ENCODE results near the gene PSMC4.
"Not testable (repeated sequence)": the region's sequence is repeated elsewhere in the genome, so short reads cannot be mapped to it uniquely, and the experiment has no call there.

PSMC4 gene

DNA sequence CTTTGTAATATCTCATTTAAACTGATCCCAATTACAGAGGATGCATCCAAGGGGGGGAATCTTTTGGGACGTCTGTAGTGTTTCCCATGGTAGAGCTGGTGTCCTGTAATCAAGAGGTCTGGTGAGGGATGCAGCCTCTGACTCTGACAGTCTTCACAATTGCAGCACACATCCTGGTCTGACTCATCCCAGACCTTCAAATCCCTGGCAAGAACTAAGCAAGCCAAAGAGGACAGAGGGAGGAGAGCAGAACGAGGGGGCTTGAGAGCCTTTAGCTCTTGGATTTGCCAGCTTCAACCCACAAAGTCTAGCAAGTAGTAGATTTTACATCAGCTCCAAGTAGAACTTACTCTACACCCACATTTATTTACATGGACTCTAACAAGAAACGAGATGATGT lies 19.3 kb upstream of the PSMC4 start:
- peak; percentile 35 to 67 for DNase-seq (ENCODE audit: low read depth in 2 of 2)
- TF ChIP-seq, protein P1, sequence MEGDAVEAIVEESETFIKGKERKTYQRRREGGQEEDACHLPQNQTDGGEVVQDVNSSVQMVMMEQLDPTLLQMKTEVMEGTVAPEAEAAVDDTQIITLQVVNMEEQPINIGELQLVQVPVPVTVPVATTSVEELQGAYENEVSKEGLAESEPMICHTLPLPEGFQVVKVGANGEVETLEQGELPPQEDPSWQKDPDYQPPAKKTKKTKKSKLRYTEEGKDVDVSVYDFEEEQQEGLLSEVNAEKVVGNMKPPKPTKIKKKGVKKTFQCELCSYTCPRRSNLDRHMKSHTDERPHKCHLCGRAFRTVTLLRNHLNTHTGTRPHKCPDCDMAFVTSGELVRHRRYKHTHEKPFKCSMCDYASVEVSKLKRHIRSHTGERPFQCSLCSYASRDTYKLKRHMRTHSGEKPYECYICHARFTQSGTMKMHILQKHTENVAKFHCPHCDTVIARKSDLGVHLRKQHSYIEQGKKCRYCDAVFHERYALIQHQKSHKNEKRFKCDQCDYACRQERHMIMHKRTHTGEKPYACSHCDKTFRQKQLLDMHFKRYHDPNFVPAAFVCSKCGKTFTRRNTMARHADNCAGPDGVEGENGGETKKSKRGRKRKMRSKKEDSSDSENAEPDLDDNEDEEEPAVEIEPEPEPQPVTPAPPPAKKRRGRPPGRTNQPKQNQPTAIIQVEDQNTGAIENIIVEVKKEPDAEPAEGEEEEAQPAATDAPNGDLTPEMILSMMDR (IDR thresholded peaks at IDR 0.05; ENCODE audit: low read depth, low read length) = no peak
- H3K4me3 ChIP-seq (replicated peaks in 1 of 2; ENCODE audit: low read depth in 2 of 2, low read length in 2 of 2) = no peak overlapping the region

DNA sequence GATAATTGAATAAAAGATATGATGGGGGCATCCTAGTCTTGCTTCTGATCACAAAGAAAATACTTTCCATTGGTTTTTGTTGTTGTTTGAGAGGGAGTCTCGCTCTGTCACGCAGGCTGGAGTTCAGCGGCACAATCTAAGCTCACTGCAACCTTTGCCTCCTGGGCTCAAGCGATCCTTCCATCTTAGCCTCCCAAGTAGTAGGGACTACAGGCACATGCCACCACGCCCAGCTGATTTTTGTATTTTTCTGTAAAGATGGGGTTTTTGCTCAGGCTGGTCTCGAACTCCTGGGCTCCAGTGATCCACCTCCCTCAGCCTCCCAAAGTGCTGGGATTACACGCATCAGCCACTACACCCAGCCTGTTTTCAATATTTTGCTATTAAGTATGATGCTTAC lies 17.1 kb upstream of the PSMC4 start:
- no peak for DNase-seq (ENCODE audit: low read depth in 2 of 2)
- TF ChIP-seq, protein P1 (IDR thresholded peaks at IDR 0.05; ENCODE audit: low read depth, low read length) = no peak
- H3K4me3 ChIP-seq (replicated peaks in 1 of 2; ENCODE audit: low read depth in 2 of 2, low read length in 2 of 2) = no peak overlapping the region

DNA sequence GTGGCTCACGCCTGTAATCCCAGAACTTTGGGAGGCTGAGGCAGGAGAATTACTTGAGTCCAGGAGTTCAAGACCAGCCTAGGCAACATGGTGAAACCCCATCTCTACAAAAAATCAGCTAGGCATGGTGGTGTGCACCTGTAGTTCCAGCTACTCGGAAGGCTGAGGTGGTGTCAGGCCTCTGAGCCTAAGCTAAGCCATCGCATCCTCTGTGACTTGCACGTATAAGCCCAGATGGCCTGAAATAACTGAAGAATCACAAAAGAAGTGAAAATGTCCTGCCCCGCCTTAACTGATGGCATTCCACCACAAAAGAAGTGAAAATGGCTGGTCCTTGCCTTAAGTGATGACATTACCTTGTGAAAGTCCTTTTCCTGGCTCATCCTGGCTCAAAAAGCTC lies 13.1 kb upstream of the PSMC4 start:
- H3K4me3 ChIP-seq (replicated peaks in 1 of 2; ENCODE audit: low read depth in 2 of 2, low read length in 2 of 2); DNase-seq (ENCODE audit: low read depth in 2 of 2): not testable (repeated sequence)

DNA sequence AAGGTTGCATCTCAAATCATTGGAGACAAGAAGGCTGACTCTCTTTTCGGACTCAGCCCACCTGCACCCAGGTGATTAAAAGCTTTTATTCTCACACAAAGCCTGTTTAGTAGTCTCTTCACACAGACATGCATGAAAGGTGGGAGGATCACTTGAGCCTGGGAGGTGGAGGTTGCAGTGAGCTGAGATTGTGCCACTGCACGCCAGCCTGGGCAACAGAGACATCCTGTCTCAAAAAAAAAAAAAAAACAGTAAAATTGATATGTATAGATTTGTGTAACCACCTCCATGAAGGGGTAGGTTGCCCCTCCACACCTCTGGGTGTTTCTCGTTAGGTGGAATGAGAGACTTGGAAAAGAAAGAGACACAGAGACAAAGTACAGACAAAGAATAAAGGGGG lies 12.0 kb upstream of the PSMC4 start:
- H3K4me3 ChIP-seq (replicated peaks in 1 of 2; ENCODE audit: low read depth in 2 of 2, low read length in 2 of 2); DNase-seq (ENCODE audit: low read depth in 2 of 2): not testable (repeated sequence)

DNA sequence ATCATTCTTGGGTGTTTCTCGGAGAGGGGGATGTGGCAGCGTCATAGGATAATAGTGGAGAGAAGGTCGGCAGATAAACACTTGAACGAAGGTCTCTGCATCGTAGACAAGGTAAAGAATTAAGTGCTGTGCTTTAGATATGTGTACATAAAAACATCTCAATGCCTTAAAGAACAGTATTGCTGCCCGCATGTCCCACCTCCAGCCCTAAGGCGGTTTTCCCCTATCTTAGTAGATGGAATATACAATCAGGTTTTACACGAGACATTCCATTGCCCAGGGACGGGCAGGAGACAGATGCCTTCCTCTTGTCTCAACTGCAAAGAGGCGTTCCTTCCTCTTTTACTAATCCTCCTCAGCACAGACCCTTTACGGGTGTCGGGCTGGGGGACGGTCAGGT lies 11.6 kb upstream of the PSMC4 start:
- DNase-seq (ENCODE audit: low read depth in 2 of 2); H3K4me3 ChIP-seq (replicated peaks in 1 of 2; ENCODE audit: low read depth in 2 of 2, low read length in 2 of 2): not testable (repeated sequence)

DNA sequence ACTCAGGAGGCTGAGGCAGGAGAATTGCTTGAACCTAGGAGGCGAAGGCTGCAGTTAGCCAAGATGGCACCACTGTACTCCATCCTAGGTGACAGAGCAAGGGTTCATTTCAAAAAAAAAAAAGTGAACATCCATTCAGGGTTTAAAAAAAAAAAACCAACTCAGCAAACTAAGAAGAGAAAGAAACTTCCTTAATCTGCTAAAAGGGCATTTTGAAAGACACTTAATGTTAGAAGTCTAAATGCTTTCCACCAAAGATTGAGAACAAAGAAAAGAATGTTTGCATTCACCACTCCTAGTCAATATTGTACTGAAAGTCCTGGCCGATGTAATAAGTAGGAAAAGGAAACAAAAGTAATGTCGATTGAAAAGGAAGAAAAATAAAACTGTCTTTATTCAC lies 7.1 kb upstream of the PSMC4 start:
- TF ChIP-seq, protein P1 (IDR thresholded peaks at IDR 0.05; ENCODE audit: low read depth, low read length) = no peak
- no peak for DNase-seq (ENCODE audit: low read depth in 2 of 2)
- no peak overlapping the region for H3K4me3 ChIP-seq (replicated peaks in 1 of 2; ENCODE audit: low read depth in 2 of 2, low read length in 2 of 2)

DNA sequence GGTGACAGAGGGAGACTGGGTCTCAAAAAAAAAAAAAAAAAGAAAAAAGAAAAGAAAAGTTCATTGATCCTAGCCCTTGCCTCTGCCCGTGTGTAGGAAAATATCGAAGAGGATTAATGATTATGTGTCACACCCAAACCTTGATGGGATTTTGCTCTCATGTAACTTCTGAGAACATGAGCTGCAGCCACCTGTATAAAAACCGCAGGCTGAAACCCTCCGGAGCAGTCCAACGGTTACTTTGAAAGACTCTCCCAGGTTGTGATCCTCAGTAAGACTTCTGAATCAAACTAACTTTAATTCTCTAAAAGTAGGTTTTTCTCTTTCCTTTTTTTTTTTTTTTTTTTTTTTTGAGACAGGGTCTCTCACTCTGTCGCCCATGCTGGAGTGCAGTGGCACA lies 4.3 kb upstream of the PSMC4 start:
- TF ChIP-seq, protein P1 (IDR thresholded peaks at IDR 0.05; ENCODE audit: low read depth, low read length) = no peak

DNA sequence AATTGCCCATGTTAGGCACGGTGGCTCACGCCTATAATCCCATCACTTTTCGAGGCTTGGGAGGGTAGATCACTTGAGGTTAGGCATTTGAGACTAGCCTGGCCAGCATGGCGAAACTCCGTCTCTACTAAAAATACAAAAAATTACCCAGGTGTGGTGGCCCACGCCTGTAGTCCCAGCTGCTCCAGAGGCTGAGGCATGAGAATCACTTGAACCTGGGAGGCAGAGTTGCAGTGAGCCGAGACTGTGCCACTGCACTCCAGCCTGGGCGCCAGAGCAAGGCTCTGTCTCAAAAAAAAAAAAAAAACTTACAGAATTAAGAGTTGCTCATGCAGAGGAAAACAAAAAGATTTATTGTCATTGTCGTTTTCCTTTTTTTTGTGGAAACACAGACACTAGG lies 3.4 kb upstream of the PSMC4 start:
- DNase-seq (ENCODE audit: low read depth in 2 of 2) = no peak
- TF ChIP-seq, protein P1 (IDR thresholded peaks at IDR 0.05; ENCODE audit: low read depth, low read length) = no peak
- H3K4me3 ChIP-seq (replicated peaks in 1 of 2; ENCODE audit: low read depth in 2 of 2, low read length in 2 of 2) = no peak overlapping the region

More for the DNA sequence above, 4.3 kb upstream of the PSMC4 start:
- no peak overlapping the region for H3K4me3 ChIP-seq (replicated peaks in 1 of 2; ENCODE audit: low read depth in 2 of 2, low read length in 2 of 2)
- DNase-seq (ENCODE audit: low read depth in 2 of 2) = no peak

DNA sequence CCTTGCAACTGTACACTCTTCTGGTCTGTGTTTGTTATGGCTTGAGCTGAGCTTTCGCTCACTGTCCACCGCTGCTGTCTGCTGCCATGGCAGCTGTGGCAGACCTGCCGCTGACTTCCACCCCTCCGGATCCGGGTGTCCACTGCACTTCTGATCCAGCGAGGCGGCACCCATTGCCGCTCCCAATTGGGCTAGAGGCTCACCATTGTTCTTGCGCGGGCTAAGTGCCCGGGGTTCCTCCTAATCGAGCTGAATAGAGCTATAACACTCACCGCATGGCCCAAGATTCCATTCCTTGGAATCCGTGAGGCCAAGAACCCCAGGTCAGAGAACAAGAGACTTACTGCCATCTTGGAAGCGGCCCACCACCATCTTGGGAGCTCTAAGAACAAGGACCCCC lies 2.2 kb upstream of the PSMC4 start:
- TF ChIP-seq, protein P1 (IDR thresholded peaks at IDR 0.05; ENCODE audit: low read depth, low read length) = no peak
- no peak overlapping the region for H3K4me3 ChIP-seq (replicated peaks in 1 of 2; ENCODE audit: low read depth in 2 of 2, low read length in 2 of 2)
- DNase-seq (ENCODE audit: low read depth in 2 of 2) = no peak

All from cardiac fibroblast (primary cell).